GM23338 (cell line): Measurements from ENCODE around the gene XPO4. TPM values are rescaled to one million over a fixed set of nuclear protein-coding genes. Genes with fewer than 3 reads are reported as not detected.
"Not testable (repeated sequence)": the region's sequence is repeated elsewhere in the genome, so short reads cannot be mapped to it uniquely, and the experiment has no call there.

Source experiments
- ATAC-seq: fragments of 200-7000 bp; cut with Tn5 transposase; 3 replicates; pipeline ENCODE4 v1.9.1; 2020
- DNase-seq: peaks from one replicate; pipeline ENCODE4 v3.0.0-alpha.2; 2015; ENCODE audit warnings: low spot score
- H2AFZ ChIP-seq: fragments of 200-600 bp; sonication (generic); 2 replicates; pipeline ENCODE4 v1.8.0; 2016; ENCODE audit warnings: antibody characterized with exemption, mild to moderate bottlenecking, moderate library complexity
- H3F3A ChIP-seq: fragments of 200-600 bp; sonication (generic); replicated peaks from 2 replicates; pipeline ENCODE4 v1.8.0; 2017; ENCODE audit warnings: antibody characterized with exemption, mixed run types, low read depth
- H3K27ac ChIP-seq: fragments of 200-600 bp; sonication (generic); 2 replicates; pipeline ENCODE4 v1.6.1; 2016; ENCODE audit warnings: low read depth
- H3K27me3 ChIP-seq: fragments of 200-600 bp; sonication (generic); 2 replicates; pipeline ENCODE4 v1.8.0; 2016; ENCODE audit warnings: mild to moderate bottlenecking, mixed run types, moderate library complexity; ENCODE audit not compliant: insufficient read depth
- H3K36me3 ChIP-seq: fragments of 200-600 bp; sonication (generic); 2 replicates; pipeline ENCODE4 v1.8.0; 2016; ENCODE audit warnings: mild to moderate bottlenecking; ENCODE audit not compliant: insufficient read depth
- H3K4me1 ChIP-seq: fragments of 200-600 bp; sonication (generic); 2 replicates; pipeline ENCODE4 v1.8.0; 2016; ENCODE audit warnings: mild to moderate bottlenecking, moderate library complexity; ENCODE audit not compliant: insufficient read depth
- H3K4me2 ChIP-seq: fragments of 200-600 bp; sonication (generic); 2 replicates; pipeline ENCODE4 v1.7.1; 2017; ENCODE audit warnings: mixed run types
- H3K4me3 ChIP-seq: fragments of 200-600 bp; sonication (generic); 2 replicates; pipeline ENCODE4 v1.6.1; 2016; ENCODE audit warnings: mixed run types
- H3K79me2 ChIP-seq: fragments of 200-600 bp; sonication (generic); replicated peaks from 2 replicates; pipeline ENCODE4 v1.8.0; 2017; ENCODE audit warnings: mild to moderate bottlenecking; ENCODE audit not compliant: insufficient read depth
- H3K9me2 ChIP-seq: fragments of 200-600 bp; sonication (generic); 2 replicates; pipeline ENCODE4 v1.8.0; 2017; ENCODE audit not compliant: insufficient read depth
- H4K20me1 ChIP-seq: fragments of 200-600 bp; sonication (generic); replicated peaks from 2 replicates; pipeline ENCODE4 v1.8.0; 2017; ENCODE audit warnings: mild to moderate bottlenecking; ENCODE audit not compliant: insufficient read depth
- H3K27ac Mint-ChIP-seq: 2 replicates; pipeline ENCODE4 v1.8.0; 2020; ENCODE audit warnings: inconsistent platforms, mild to moderate bottlenecking, moderate library complexity, mixed read lengths
- H3K27me3 Mint-ChIP-seq: 3 replicates; pipeline ENCODE4 v1.8.0; 2022; ENCODE audit warnings: low read depth, mild to moderate bottlenecking, moderate library complexity, mixed read lengths, inconsistent platforms; ENCODE audit not compliant: insufficient read depth, poor library complexity
- H3K36me3 Mint-ChIP-seq: 3 replicates; pipeline ENCODE4 v1.8.0; 2021; ENCODE audit warnings: low read depth, mild to moderate bottlenecking, inconsistent platforms, moderate library complexity, mixed read lengths
- H3K4me1 Mint-ChIP-seq: 3 replicates; pipeline ENCODE4 v1.8.0; 2020; ENCODE audit warnings: mild to moderate bottlenecking, inconsistent platforms, mixed read lengths
- H3K4me3 Mint-ChIP-seq: 3 replicates; pipeline ENCODE4 v1.8.0; 2021; ENCODE audit warnings: moderate library complexity, mild to moderate bottlenecking, inconsistent platforms, mixed read lengths
- H3K9me3 Mint-ChIP-seq: 3 replicates; pipeline ENCODE4 v1.8.0; 2020; ENCODE audit warnings: moderate library complexity, mild to moderate bottlenecking, inconsistent platforms, mixed read lengths
- CREB1 ChIP-seq: fragments of 250-450 bp; sonication (Bioruptor Pico); IDR thresholded peaks from 2 replicates; pipeline ENCODE4 v1.5.0; 2020; ENCODE audit warnings: low read depth, mild to moderate bottlenecking, moderate library complexity
- CTCF ChIP-seq, 2 experiments: fragments of 200-600 bp in 1 of 2; sonication (generic) in 1 of 2; conservative IDR thresholded peaks; 2 replicates each; pipeline versions ENCODE4 v1.5.1 to v1.6.1; 2016 to 2017; ENCODE audit warnings: antibody characterized with exemption in 2 of 2, low read depth in 2 of 2, mild to moderate bottlenecking in 2 of 2, moderate library complexity in 1 of 2
- EZH2phosphoT487 ChIP-seq: fragments of 200-600 bp; sonication (generic); IDR thresholded peaks from one replicate; pipeline ENCODE4 v1.8.1; 2018; ENCODE audit warnings: antibody characterized with exemption; ENCODE audit not compliant: unreplicated experiment
- REST ChIP-seq: IDR thresholded peaks from one replicate; pipeline ENCODE4 v1.6.1; 2018; ENCODE audit warnings: antibody characterized with exemption; ENCODE audit not compliant: unreplicated experiment
- STAT1 ChIP-seq: IDR thresholded peaks from one replicate; pipeline ENCODE4 v1.6.1; 2016; ENCODE audit warnings: antibody characterized with exemption; ENCODE audit not compliant: unreplicated experiment
- polyA plus RNA-seq: library from polyadenylated mRNA; unstranded; fragments of >200 nt; fragmentation: Nextera tagmentation; extraction: Ambion mirVana; gene quantifications from 2 replicates; pipeline ENCODE4 v1.2.1, GENCODE V29; 2016
- total RNA-seq: library from RNA; depleted of rRNA; stranded (reverse); fragments of >200 nt; shearing (Covaris generic); gene quantifications from 2 replicates; pipeline ENCODE4 v1.2.3, GENCODE V29; 2014
- TF ChIP-seq, protein P1 (sequence below): fragments of 250-450 bp; sonication (Bioruptor Pico); IDR thresholded peaks from 2 replicates; pipeline ENCODE4 v1.5.0; 2020; ENCODE audit warnings: mild to moderate bottlenecking, moderate library complexity

Gene XPO4
- total and polyA plus RNA-seq, 2 experiments from 2014 or later, result 14.1 to 57.8 TPM

- Mint-ChIP-seq H3K4me3 (no peak overlapping the region), H3K27ac (no peak overlapping the region), H3K36me3 (peaks cover 24% of the 10 kb centered on the region; the same call in 2 of the 3 replicates), H3K9me3 (peaks cover 37% of the 10 kb centered on the region), H3K4me1 (no peaks in the 10 kb centered on the region), H3K27me3 (no peaks in the 10 kb centered on the region)
- H3K79me2 ChIP-seq, result no peaks in the 10 kb centered on the region
- no peaks in the 10 kb centered on the region for H3K4me1 ChIP-seq
- no peak overlapping the region for H3K4me3 ChIP-seq
- H3K27ac ChIP-seq, result no peak overlapping the region
- no peaks in the 10 kb centered on the region for H3F3A ChIP-seq
- no peak overlapping the region for H3K4me2 ChIP-seq
- no peaks in the 10 kb centered on the region for H3K27me3 ChIP-seq
- ATAC-seq, result no peak
- no peak overlapping the region for H2AFZ ChIP-seq
- TF ChIP-seq, protein P1, sequence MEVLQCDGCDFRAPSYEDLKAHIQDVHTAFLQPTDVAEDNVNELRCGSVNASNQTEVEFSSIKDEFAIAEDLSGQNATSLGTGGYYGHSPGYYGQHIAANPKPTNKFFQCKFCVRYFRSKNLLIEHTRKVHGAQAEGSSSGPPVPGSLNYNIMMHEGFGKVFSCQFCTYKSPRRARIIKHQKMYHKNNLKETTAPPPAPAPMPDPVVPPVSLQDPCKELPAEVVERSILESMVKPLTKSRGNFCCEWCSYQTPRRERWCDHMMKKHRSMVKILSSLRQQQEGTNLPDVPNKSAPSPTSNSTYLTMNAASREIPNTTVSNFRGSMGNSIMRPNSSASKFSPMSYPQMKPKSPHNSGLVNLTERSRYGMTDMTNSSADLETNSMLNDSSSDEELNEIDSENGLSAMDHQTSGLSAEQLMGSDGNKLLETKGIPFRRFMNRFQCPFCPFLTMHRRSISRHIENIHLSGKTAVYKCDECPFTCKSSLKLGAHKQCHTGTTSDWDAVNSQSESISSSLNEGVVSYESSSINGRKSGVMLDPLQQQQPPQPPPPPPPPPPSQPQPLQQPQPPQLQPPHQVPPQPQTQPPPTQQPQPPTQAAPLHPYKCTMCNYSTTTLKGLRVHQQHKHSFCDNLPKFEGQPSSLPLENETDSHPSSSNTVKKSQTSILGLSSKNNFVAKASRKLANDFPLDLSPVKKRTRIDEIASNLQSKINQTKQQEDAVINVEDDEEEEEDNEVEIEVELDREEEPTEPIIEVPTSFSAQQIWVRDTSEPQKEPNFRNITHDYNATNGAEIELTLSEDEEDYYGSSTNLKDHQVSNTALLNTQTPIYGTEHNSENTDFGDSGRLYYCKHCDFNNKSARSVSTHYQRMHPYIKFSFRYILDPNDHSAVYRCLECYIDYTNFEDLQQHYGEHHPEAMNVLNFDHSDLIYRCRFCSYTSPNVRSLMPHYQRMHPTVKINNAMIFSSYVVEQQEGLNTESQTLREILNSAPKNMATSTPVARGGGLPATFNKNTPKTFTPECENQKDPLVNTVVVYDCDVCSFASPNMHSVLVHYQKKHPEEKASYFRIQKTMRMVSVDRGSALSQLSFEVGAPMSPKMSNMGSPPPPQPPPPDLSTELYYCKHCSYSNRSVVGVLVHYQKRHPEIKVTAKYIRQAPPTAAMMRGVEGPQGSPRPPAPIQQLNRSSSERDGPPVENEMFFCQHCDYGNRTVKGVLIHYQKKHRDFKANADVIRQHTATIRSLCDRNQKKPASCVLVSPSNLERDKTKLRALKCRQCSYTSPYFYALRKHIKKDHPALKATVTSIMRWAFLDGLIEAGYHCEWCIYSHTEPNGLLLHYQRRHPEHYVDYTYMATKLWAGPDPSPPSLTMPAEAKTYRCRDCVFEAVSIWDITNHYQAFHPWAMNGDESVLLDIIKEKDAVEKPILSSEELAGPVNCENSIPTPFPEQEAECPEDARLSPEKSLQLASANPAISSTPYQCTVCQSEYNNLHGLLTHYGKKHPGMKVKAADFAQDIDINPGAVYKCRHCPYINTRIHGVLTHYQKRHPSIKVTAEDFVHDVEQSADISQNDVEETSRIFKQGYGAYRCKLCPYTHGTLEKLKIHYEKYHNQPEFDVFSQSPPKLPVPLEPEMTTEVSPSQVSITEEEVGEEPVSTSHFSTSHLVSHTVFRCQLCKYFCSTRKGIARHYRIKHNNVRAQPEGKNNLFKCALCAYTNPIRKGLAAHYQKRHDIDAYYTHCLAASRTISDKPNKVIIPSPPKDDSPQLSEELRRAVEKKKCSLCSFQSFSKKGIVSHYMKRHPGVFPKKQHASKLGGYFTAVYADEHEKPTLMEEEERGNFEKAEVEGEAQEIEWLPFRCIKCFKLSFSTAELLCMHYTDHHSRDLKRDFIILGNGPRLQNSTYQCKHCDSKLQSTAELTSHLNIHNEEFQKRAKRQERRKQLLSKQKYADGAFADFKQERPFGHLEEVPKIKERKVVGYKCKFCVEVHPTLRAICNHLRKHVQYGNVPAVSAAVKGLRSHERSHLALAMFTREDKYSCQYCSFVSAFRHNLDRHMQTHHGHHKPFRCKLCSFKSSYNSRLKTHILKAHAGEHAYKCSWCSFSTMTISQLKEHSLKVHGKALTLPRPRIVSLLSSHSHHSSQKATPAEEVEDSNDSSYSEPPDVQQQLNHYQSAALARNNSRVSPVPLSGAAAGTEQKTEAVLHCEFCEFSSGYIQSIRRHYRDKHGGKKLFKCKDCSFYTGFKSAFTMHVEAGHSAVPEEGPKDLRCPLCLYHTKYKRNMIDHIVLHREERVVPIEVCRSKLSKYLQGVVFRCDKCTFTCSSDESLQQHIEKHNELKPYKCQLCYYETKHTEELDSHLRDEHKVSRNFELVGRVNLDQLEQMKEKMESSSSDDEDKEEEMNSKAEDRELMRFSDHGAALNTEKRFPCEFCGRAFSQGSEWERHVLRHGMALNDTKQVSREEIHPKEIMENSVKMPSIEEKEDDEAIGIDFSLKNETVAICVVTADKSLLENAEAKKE, result no peak
- TF ChIP-seq REST (no peak), STAT1 (no peak), EZH2phosphoT487 (no peak), CREB1 (CRISPR knock-in tag) (no peak), CTCF (conservative IDR thresholded peaks at IDR 0.05; ENCODE audit: low read depth in 2 of 2) (no peak)
- H4K20me1 ChIP-seq, result no peaks in the 10 kb centered on the region
- no peaks in the 10 kb centered on the region for H3K9me2 ChIP-seq
- no peaks in the 10 kb centered on the region; the same call in 1 of the 2 replicates for H3K36me3 ChIP-seq
- DNase-seq, result no peak
Observed at GRCh38 chr13:20749377-20749776, 153.2 kb downstream of the XPO4 start.

GRCh38 chr13:20743830-20744404 lies 158.6 kb downstream of the XPO4 start:
- not testable (repeated sequence) for DNase-seq, ATAC-seq, H3K4me3 ChIP-seq, H3F3A ChIP-seq, H3K4me2 ChIP-seq, H2AFZ ChIP-seq, H3K27ac ChIP-seq, H3K36me3 ChIP-seq, H3K4me3 Mint-ChIP-seq, H3K4me1 ChIP-seq, H3K36me3 Mint-ChIP-seq, H3K9me2 ChIP-seq, H3K27me3 Mint-ChIP-seq, H3K27me3 ChIP-seq, H3K4me1 Mint-ChIP-seq, H3K79me2 ChIP-seq, H3K27ac Mint-ChIP-seq, H4K20me1 ChIP-seq
- peaks cover 23% of the 10 kb centered on the region for H3K9me3 Mint-ChIP-seq
